ENCODE results near the gene PMIS2.
A peak's percentile ranks its signal among the peaks of the same experiment; 100 is the strongest.

PMIS2 gene

GRCh38 chr19:35619290-35619923, 33.4 kb downstream of the PMIS2 start:
- no peak overlapping the region for H3K4me3 ChIP-seq (ENCODE audit: low read depth, low read length)
- DNase-seq (ENCODE audit: low read depth), result no peak
- no peak for TF ChIP-seq CTCF (IDR thresholded peaks at IDR 0.05; ENCODE audit: low read depth, low read length, missing control alignments)

GRCh38 chr19:35620001-35620400, 34.0 kb downstream of the PMIS2 start:
- no peak overlapping the region for H3K4me3 ChIP-seq (ENCODE audit: low read depth, low read length)
- TF ChIP-seq CTCF (IDR thresholded peaks at IDR 0.05; ENCODE audit: low read depth, low read length, missing control alignments), result no peak
- no peak for DNase-seq (ENCODE audit: low read depth)

- no peak for DNase-seq (ENCODE audit: low read depth)
- H3K4me3 ChIP-seq (ENCODE audit: low read depth, low read length), result no peak overlapping the region
- TF ChIP-seq CTCF (IDR thresholded peaks at IDR 0.05; ENCODE audit: low read depth, low read length, missing control alignments), result no peak
Measured at GRCh38 chr19:35621708-35622107, 35.7 kb downstream of the PMIS2 start.

- H3K4me3 ChIP-seq (ENCODE audit: low read depth, low read length), result no peak overlapping the region
- TF ChIP-seq CTCF (IDR thresholded peaks at IDR 0.05; ENCODE audit: low read depth, low read length, missing control alignments), result no peak
- no peak for DNase-seq (ENCODE audit: low read depth)
Measured at GRCh38 chr19:35622750-35623149, 36.8 kb downstream of the PMIS2 start.

- H3K4me3 ChIP-seq (ENCODE audit: low read depth, low read length), result no peak overlapping the region
- DNase-seq (ENCODE audit: low read depth), result no peak
- no peak for TF ChIP-seq CTCF (IDR thresholded peaks at IDR 0.05; ENCODE audit: low read depth, low read length, missing control alignments)
Measured at GRCh38 chr19:35623327-35624010, 37.5 kb downstream of the PMIS2 start.

- H3K4me3 ChIP-seq (ENCODE audit: low read depth, low read length), result peak overlapping the region; percentile 69
- no peak for TF ChIP-seq CTCF (IDR thresholded peaks at IDR 0.05; ENCODE audit: low read depth, low read length, missing control alignments)
- DNase-seq (ENCODE audit: low read depth), result no peak
Measured at GRCh38 chr19:35628264-35628564, 42.2 kb downstream of the PMIS2 start.

Data from GM12864 (cell line).